ENCODE results near the gene AUP1.

DNA sequence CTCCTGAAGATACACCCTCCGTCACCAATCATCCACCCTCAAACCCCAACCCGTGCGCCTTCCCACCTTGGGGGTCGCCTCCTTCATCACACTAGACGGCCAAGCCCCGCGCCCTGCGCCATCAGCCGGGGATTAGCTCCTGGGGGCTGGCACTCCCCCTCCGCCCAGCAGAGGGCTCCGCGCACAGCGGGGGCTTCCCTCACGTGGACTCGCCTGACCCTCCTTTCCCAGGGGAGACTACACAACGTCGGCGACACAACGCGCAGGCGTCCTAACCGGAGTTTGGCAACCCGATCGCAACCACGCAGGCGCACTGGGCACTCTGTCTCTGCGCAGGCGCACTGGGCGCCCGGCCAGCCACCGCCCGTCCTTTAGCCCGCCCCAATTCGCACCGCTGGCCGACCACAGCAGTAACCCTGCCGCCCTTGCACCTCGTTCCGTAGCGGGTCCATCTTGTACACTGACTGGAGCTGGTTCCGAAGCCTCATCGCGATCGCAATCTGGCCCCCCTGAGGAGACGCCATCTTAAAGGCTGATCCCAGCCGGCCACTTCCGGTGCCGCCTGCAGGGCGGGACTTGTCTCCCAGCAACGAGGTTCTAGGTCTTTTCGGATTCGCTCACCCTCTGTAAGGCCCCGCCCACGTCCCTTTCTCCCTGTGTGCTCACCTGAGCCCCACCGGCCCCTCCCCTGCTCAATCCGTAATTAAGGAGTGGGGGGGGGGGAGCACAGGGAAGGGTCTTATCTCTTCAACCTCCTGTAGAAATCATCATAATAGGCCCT lies 22.2 kb downstream of the AUP1 start, which contains the start of gene PCGF1:
- TF ChIP-seq, protein P1, sequence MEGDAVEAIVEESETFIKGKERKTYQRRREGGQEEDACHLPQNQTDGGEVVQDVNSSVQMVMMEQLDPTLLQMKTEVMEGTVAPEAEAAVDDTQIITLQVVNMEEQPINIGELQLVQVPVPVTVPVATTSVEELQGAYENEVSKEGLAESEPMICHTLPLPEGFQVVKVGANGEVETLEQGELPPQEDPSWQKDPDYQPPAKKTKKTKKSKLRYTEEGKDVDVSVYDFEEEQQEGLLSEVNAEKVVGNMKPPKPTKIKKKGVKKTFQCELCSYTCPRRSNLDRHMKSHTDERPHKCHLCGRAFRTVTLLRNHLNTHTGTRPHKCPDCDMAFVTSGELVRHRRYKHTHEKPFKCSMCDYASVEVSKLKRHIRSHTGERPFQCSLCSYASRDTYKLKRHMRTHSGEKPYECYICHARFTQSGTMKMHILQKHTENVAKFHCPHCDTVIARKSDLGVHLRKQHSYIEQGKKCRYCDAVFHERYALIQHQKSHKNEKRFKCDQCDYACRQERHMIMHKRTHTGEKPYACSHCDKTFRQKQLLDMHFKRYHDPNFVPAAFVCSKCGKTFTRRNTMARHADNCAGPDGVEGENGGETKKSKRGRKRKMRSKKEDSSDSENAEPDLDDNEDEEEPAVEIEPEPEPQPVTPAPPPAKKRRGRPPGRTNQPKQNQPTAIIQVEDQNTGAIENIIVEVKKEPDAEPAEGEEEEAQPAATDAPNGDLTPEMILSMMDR (IDR thresholded peaks at IDR 0.05; ENCODE audit: poor library complexity) = peak; percentile 49
- no peak for TF ChIP-seq EZH2 (IDR thresholded peaks at IDR 0.05; ENCODE audit: borderline replicate concordance)

All from hepatocyte (in vitro differentiated cells).